A204.1 (cell line): ENCODE data around the gene FCHSD2.

Source experiments
- FAIRE-seq: peaks from 2 replicates; lab custom pipeline; 2012; peaks lifted over from hg19 to GRCh38; lab: Jason Lieb, UNC

FCHSD2 gene

GRCh38 chr11:72962717-72963116 lies 179.4 kb downstream of the FCHSD2 start:
- FAIRE-seq: no peak

DNA sequence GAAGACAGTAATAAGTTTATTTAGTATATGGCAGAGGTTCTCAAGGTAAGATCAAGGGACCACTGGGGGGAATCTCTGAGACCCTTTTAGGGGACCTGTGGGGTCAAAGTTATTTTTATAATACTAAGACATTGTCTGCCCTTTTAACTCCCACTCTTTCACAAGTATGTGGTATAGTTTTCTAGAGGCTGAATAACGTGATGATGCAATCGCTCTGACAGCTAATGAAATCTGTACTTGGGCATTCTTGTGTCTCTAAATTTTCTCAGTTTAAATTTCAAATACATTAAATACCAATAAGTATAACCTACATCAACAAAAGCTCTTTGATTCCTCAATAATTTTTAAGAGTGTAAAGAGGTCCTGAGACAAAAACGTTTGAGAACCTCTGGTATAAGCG lies 180.0 kb downstream of the FCHSD2 start:
- FAIRE-seq: no peak

GRCh38 chr11:72959998-72960731 lies 182.0 kb downstream of the FCHSD2 start:
- FAIRE-seq: no peak

GRCh38 chr11:72958791-72959190 lies 183.3 kb downstream of the FCHSD2 start:
- FAIRE-seq: no peak

- FAIRE-seq: no peak
Observed at GRCh38 chr11:72955466-72955865, 186.7 kb downstream of the FCHSD2 start.

DNA sequence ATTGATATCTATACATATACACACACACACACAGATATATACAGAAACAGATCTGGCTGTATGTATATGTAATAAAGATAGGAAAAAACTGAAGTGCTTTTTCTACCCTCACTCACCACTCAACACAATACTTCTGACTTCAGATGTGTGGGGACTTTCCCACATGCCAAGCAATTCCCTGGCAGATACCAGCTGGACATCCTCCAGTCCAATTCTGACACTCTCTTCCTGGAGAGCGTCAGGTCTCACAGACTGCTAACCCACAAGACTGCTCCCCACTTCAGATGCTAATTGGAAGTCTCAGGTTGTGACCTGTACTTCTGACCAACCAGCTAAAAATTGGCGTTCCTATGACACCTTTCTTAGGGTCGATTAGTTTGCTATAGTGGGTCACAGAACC lies 187.3 kb downstream of the FCHSD2 start:
- FAIRE-seq: no peak

DNA sequence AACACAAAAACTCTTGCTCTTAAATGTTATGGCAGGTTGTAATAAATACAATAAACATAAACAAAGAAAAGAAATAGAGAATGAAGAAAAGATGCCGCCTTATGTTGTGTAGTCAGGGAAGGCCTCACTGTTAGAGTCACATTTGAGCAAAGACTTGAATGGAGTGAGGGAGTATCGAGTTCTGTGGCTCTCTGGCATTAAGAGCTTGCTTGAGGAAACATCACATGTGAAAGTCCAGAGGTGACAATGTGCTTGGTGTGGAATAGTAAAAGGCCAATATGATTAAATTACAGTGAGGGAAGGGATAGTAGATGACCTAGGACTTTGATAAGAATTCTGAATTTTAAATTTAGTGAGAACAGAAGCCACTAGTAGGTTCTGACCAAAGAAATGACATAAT lies 188.5 kb downstream of the FCHSD2 start:
- FAIRE-seq: no peak

GRCh38 chr11:72951888-72952287 lies 190.2 kb downstream of the FCHSD2 start:
- FAIRE-seq: no peak

- no peak for FAIRE-seq
Observed at GRCh38 chr11:72951193-72951592, 190.9 kb downstream of the FCHSD2 start.

- FAIRE-seq: no peak
Observed at GRCh38 chr11:72950685-72951084, 191.4 kb downstream of the FCHSD2 start.

GRCh38 chr11:72947229-72947628 lies 194.9 kb downstream of the FCHSD2 start:
- no peak for FAIRE-seq

DNA sequence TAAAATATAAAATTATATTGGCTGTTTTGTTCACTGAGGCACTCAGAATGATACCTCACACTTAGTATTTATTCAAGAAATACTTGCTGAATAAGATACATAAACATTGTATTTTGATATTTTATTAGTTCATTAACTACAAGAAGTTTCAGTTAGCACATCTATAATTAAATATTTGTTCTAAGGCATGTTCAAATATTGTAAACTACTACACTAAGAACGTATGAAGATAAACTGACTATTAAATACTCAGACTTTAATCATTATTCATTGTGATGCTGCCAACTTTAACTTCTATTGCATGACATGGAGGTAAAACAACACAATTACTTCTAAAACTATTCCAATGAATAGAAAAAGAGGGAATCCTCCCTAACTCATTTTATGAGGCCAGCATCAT lies 198.5 kb downstream of the FCHSD2 start:
- no peak for FAIRE-seq

DNA sequence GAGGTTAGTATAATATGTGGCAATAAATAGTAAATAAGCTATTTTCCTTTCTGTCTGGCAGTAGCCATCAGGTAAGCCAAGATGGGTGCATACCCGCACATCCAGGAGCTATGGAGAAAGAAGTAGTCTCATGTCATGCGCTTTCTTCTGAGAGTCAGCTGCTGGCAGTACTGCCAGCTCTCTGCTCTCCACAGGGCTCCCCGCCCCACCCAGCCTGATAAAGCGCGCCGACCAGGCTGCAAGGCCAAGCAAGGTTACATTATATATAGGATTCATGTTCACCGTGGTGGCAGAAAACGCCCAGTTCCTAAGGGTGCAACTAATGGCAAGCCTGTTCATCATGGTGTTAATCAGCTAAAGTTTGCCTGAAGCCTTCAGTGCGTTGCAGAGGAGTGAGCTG lies 201.7 kb downstream of the FCHSD2 start:
- no peak for FAIRE-seq

DNA sequence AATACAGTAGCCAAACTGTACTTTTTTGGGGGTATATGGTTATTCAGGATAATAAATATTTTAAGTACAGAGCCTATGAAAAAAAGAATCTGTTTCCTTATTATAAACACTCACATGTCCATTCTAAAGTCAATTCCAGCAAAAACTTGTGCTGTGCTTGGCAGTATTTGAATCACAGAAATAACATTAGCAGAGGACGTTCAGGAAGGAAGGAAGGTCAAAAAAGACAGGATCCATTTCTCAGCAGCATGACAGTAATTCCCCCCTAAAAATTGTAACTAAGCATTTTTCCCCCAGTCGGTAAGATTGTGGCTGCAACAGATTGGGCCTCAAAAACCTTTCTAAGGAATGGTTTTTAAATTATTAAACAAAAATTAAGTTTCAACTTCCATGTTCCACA lies 203.1 kb downstream of the FCHSD2 start:
- FAIRE-seq: no peak

DNA sequence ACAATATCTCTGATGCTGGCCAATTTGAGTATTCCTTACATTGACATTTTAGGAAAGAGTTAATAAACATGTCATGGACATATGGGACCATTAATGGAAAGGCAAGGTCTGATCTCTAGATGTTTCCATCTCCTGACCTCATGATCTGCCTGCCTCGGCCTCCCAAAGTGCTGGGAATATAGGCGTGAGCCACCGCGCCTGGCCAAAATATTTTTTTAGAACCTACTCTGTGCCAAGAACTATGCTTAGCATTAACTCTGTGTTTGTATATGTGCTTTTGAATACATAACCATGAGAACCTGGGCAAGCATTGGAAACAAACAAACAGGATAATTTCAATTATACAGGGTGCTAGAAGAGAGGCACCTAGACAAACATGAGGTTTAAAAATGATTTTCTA lies 204.7 kb downstream of the FCHSD2 start:
- FAIRE-seq: no peak

GRCh38 chr11:72935700-72936099 lies 206.4 kb downstream of the FCHSD2 start:
- no peak for FAIRE-seq

- no peak for FAIRE-seq
Observed at GRCh38 chr11:72932132-72932570, 210.0 kb downstream of the FCHSD2 start.

GRCh38 chr11:72930008-72930407 lies 212.1 kb downstream of the FCHSD2 start:
- no peak for FAIRE-seq

DNA sequence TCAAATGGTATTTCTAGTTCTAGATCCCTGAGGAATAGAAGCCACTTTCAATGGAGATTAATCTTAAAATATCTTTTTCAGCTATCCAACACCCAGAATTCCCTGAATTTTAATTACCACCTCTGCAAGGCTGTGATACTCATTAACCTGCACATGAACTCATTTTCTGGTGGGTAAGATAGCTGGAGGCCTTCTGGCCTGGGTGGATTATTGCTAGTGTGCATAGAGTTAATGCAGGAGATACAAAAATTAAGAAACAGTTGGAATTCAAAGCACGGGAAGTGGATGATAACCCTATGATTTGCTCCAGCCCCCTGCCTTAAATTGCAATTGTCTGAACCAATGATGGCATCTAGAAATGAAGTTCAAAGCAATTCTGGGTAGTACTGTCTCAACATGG lies 212.9 kb downstream of the FCHSD2 start:
- no peak for FAIRE-seq

- FAIRE-seq: no peak
Observed at GRCh38 chr11:72927380-72927779, 214.7 kb downstream of the FCHSD2 start.

- FAIRE-seq: no peak
Observed at GRCh38 chr11:72926076-72926475, 216.0 kb downstream of the FCHSD2 start.

GRCh38 chr11:72925656-72926055 lies 216.5 kb downstream of the FCHSD2 start:
- no peak for FAIRE-seq

- FAIRE-seq: no peak
Observed at GRCh38 chr11:72924568-72925190, 217.4 kb downstream of the FCHSD2 start.

GRCh38 chr11:72921028-72921716 lies 220.9 kb downstream of the FCHSD2 start:
- no peak for FAIRE-seq
